HepG2 (cell line): Measurements from ENCODE around the gene CAMK2N2. TPM values are rescaled to one million over a fixed set of nuclear protein-coding genes. Genes with fewer than 3 reads are reported as not detected.

Experiments
- CEBPG ChIP-seq: IDR thresholded peaks from 2 replicates; pipeline ENCODE4 v1.6.1; 2016
- TCF12 ChIP-seq, 2 experiments: fragments of 450-650 bp in 1 of 2; sonication (generic) in 1 of 2; formaldehyde crosslinking in 1 of 2; IDR thresholded peaks; 2 replicates each; pipeline versions ENCODE4 v1.6.1 to v1.8.0; 2017 to 2022; ENCODE audit warnings: antibody characterized with exemption in 1 of 2, mild to moderate bottlenecking in 1 of 2, missing genetic modification reagents in 1 of 2, moderate library complexity in 1 of 2
- polyA plus RNA-seq, 8 experiments: library from polyadenylated mRNA; depleted of rRNA in 3 of 8; stranded (reverse) in 7 of 8; unstranded in 1 of 8; fragments of >200 nt; fragmentation: Illumina TruSeq in 4 of 8; extraction: Trizol in 4 of 8; gene quantifications; 2 replicates each; pipeline versions ENCODE4 v1.2.1 to v1.2.3, GENCODE V29; 2011 to 2016; ENCODE audit warnings: low read depth in 4 of 8, missing spikeins in 1 of 8, mixed read lengths in 1 of 8; ENCODE audit not compliant: insufficient read depth in 1 of 8
- total RNA-seq, 5 experiments: library from RNA; depleted of rRNA; stranded (reverse); fragments of >200 nt; fragmentation: Illumina TruSeq; extraction: Trizol; gene quantifications; 2 replicates each; pipeline ENCODE4 v1.2.3, GENCODE V29; 2016; ENCODE audit warnings: low read depth in 1 of 5
- TF ChIP-seq, protein P1 (sequence below), 2 experiments: fragments of 450-650 bp in 1 of 2; sonication (generic) in 1 of 2; formaldehyde crosslinking in 1 of 2; IDR thresholded peaks; 2 replicates each; pipeline versions ENCODE4 v1.6.1 to v1.8.0; 2016 to 2022; ENCODE audit warnings: antibody characterized with exemption in 1 of 2, mild to moderate bottlenecking in 1 of 2, missing genetic modification reagents in 1 of 2

CAMK2N2 gene
- total and polyA plus RNA-seq, 2 of the 13 experiments (the other 11 are each of a cell fraction or from before 2014, with no cell fraction given) = 0.12 to 0.27 TPM

DNA sequence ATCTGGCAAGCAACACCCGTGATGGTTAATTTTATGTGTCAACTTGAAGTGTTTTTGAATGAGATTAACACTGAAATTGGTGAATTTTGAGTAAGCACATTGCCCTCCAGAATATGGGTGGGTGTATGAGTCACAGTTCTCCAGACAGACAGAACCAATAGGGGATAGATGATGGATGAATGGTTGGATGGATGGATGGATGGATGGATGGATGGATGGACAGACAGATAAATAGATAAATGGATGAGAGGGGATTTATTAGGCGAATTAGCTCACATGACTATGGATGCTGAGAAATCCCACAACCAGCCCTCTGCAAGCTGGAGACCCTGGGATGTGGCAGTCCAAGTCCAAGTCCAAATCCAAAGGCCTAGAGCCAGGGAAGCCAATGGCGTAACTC, 37.4 kb downstream of the CAMK2N2 start (continued):
- TF ChIP-seq, protein P1, sequence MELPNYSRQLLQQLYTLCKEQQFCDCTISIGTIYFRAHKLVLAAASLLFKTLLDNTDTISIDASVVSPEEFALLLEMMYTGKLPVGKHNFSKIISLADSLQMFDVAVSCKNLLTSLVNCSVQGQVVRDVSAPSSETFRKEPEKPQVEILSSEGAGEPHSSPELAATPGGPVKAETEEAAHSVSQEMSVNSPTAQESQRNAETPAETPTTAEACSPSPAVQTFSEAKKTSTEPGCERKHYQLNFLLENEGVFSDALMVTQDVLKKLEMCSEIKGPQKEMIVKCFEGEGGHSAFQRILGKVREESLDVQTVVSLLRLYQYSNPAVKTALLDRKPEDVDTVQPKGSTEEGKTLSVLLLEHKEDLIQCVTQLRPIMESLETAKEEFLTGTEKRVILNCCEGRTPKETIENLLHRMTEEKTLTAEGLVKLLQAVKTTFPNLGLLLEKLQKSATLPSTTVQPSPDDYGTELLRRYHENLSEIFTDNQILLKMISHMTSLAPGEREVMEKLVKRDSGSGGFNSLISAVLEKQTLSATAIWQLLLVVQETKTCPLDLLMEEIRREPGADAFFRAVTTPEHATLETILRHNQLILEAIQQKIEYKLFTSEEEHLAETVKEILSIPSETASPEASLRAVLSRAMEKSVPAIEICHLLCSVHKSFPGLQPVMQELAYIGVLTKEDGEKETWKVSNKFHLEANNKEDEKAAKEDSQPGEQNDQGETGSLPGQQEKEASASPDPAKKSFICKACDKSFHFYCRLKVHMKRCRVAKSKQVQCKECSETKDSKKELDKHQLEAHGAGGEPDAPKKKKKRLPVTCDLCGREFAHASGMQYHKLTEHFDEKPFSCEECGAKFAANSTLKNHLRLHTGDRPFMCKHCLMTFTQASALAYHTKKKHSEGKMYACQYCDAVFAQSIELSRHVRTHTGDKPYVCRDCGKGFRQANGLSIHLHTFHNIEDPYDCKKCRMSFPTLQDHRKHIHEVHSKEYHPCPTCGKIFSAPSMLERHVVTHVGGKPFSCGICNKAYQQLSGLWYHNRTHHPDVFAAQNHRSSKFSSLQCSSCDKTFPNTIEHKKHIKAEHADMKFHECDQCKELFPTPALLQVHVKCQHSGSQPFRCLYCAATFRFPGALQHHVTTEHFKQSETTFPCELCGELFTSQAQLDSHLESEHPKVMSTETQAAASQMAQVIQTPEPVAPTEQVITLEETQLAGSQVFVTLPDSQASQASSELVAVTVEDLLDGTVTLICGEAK (IDR thresholded peaks at IDR 0.05) = no peak
- TF ChIP-seq, protein P1 (CRISPR knock-in tag; IDR thresholded peaks at IDR 0.05) = no peak
- no peak for TF ChIP-seq TCF12 (IDR thresholded peaks at IDR 0.05)
- no peak for TF ChIP-seq TCF12 (CRISPR knock-in tag; IDR thresholded peaks at IDR 0.05)
- TF ChIP-seq CEBPG (CRISPR knock-in tag) = no peak
- TF ChIP-seq, all 625 proteins: peak for 0
